HG03432 (cell line): ENCODE measurements around the gene TMEM175.
"Not testable (repeated sequence)": the region's sequence is repeated elsewhere in the genome, so short reads cannot be mapped to it uniquely, and the experiment has no call there.

ENCODE experiments used
- ATAC-seq: cut with Tn5 transposase; IDR thresholded peaks from one replicate; pipeline ENCODE4 v1.9.1; 2021; ENCODE audit warnings: mild to moderate bottlenecking, moderate library complexity; ENCODE audit not compliant: unreplicated experiment

The TMEM175 gene

GRCh38 chr4:988726-989721 is 56.8 kb downstream of the TMEM175 start:
- no peak for ATAC-seq

GRCh38 chr4:989722-990471 is 57.6 kb downstream of the TMEM175 start:
- no peak for ATAC-seq

GRCh38 chr4:990746-991367 is 58.6 kb downstream of the TMEM175 start:
- no peak for ATAC-seq

DNA sequence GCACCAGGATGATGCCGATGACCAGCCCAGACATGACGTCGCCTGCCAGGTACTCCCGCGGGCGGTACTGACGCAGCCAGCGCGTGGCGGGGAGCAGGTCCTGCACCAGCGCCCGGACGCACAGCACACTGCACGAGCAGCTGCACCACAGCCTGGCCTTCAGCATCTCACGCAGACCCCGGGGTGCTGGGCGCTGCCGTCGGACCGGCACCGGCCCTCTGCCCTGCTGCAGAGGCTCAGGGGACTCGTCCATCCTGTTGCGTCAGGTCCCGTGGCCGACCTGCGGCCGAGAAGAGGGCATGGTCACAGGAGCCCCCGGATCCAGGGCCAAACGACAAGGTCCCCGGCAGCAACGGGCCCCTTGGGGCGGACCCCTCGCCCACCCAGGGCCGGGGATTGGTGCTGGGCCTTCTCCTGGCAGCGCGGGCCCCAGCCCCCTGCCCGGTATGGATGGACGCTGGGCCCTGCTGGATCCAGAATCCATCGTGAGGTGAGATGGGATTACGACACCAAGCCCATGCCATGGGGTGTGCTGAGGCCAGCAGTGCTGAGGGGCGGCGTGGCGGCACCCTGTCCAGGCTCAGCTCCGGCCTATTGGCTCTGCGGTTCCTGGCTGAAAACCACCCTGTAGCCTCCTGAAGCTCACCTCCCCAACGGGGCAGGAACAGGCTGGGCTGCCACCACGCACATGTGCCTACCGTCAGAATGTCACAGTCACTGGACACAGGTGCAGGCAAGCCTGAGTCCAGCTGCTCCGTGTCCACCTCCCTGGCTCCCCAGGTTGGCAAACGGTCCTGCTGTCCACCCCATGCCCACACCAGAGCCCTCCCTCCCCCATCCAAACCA is 59.4 kb downstream of the TMEM175 start:
- ATAC-seq: no peak

DNA sequence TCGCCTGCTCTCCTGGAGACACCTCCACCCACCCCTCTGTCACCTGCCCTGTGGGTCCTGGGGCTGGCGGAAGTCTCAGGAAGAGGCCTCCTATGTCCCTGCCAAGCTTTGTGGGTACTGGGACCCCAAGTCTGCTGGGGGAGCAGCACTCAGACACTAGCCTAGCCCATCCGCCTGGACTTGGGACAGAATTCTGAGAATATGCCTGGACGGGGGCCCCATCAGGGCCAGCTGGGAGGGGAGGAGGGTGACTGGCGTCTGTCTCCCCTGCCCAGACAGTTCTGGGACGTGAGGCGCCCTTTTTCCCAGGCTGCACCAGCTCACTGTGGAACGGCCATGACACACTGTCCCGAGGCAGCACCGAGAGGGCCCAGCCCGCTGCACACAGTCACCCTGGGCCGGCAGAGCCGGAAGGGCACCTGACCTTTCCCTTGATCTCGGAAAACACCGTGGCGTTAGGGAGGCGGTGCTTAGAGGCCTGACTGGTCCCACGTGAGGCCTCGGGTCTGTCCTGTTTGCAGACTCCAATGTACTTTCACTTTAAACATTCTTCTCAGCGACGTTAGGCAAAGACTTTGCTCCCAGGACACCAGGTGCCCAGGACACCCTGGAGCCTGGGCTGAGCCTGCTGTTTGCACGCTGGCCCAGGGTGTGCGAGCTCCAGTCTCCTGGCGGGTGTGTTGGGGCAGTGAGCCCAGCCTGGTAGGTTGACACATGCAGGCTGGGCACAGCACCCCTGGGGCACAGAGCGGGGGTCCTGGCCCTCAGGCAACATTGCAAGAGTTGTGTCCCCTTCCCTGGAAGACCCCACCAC is 60.2 kb downstream of the TMEM175 start:
- ATAC-seq: no peak

- no peak for ATAC-seq
Observed at GRCh38 chr4:993111-994029, 61.1 kb downstream of the TMEM175 start, which contains the start of gene SLC26A1. SLC26A1 (minus strand) TSS chr4:993404; CDS start chr4:991703, 1,701 bp downstream.

DNA sequence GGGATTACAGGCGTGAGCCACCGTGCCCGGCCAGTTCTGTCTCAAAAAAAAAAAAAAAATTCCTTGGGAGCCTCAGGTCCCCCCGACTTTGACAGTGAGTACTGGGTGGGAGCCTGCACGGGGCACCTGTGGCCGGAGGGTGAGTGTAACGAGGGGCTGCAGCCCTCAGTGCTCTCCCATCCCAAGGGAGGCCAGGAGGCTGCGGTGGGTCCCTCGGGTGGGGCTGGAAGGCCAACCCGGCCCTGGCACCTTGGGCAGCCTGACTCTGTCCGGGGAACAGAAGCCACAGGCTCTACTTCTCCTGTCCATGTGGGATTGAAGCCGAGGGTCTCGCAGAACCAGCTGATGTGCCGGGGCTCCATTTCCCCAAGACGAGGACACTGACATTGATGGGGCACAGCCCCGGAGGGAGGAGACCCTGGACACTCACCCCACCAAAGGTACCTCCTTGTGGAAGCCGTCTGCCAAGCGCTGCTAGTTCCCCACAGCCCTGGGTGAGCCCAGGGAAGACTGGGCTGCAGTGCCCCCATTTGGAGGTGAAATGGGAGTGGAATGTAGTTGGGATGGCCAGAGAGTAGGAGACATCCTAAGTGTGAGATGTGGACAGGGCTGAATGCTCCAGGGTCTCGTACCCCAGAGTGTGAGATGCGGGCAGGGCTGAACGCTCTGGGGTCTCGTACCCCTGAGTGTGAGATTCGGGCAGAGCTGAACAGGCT is 63.2 kb downstream of the TMEM175 start:
- ATAC-seq: no peak

DNA sequence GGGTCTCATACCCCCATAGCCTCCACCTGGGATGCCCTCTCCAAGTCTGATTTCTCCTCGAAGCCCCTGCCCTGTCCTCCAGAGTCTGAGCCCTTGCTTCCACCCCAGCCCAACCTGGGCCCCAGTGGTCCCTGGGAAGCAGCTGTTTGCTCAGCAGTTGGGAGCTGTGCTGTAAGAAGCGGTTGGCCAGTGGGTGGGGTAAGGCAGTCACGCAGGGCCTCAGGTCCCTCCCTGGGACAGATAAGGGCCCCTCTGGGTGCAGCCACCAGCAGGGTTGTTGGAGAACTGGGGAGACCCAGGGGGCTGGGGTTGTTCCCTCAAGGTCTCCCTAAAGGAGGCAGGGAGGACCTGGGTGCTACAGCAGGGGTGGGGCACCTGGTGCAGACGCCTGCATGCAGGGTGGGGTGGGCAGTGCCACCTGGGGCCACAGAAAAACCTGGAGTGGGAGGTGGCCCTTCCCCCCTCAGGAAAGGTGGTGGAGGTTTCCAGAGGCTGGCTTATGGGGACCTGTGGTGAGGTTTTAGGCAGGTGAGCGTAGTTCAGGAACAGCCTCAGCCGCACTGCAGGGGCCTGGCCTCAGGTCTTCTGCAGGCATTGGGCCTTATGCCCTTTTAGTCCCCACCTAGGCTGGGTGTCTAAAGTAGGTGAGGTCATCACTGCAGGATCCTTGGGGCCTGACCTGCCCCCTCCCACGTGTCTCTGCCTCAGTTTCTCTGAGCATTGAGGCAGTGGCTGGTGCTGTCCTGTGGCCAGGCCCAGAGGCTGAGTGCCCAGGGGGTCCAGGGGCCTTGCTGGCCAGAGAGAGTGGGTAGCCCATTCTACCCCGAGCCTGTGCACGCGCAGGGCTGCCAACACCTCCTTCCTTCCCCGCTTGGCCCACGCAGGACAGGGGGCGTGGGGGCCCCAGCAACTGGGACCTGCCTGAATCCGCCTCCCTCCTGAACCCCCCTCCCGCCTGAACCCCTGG is 64.1 kb downstream of the TMEM175 start:
- ATAC-seq: no peak

DNA sequence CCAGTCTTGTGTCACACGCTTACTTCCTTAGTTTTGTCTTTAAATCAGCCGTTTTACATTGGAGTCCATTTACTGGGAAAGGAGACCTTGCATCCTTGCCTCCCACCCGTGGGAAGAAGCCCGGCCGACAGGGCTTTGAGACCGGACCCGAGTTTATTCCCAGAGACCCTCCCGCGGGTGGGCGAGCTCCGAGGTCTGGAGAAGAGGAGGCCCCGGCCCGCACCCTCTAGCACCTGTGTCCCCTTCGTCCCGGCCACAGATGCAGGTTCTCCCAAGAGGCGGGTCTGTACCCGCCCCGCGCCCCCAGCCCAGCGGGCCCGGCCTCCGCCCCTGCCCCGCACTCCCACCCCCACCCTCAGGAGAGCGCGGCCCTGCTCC is 64.7 kb downstream of the TMEM175 start:
- no peak for ATAC-seq

- ATAC-seq: no peak
Observed at GRCh38 chr4:997375-998071, 65.3 kb downstream of the TMEM175 start.

- no peak for ATAC-seq
Observed at GRCh38 chr4:998096-998691, 65.9 kb downstream of the TMEM175 start.

DNA sequence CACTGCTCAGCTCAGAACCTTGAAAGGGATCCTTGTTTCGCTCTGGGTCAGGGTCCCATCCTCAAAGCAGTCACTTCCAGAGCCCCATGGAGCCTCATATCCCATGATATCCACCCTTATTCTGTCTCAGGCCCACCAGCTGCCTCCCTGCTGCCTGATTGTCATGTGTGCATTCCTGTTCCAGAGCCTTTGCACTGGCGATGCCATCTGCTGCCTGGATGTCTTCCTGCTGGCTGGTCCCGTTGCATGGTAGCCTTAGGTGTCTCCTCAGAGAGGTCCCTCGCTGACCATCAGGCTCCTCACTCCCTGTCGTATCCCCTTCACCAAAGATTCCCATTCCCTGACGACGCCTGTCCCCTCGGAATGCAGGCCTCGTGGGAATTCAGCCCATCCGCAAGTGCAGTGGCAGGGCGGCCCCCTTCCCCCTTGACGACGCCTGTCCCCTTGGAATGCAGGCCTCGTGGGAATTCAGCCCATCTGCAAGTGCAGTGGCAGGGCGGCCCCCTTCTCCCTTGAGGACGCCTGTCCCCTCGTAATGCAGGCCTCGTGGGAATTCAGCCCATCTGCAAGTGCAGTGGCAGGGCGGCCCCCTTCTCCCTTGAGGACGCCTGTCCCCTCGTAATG is 67.1 kb downstream of the TMEM175 start:
- ATAC-seq: not testable (repeated sequence)

DNA sequence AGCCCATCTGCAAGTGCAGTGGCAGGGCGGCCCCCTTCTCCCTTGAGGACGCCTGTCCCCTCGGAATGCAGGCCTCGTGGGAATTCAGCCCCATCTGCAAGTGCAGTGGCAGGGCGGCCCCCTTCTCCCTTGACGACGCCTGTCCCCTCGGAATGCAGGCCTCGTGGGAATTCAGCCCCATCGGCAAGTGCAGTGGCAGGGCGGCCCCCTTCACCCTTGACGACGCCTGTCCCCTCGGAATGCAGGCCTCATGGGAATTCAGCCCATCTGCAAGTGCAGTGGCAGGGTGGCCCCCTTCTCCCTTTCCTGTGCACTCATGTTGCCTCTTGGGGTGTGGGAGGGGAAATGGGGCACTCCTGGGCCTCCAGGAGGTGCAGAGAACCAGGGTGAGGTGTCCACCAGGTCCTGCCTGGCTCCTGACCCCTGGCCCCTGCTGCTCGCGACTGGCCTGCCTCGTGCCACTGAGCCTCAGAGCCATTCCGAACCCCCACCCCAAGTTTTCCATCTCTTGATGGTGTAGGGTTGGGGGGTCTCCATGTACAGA is 67.7 kb downstream of the TMEM175 start:
- ATAC-seq: no peak

DNA sequence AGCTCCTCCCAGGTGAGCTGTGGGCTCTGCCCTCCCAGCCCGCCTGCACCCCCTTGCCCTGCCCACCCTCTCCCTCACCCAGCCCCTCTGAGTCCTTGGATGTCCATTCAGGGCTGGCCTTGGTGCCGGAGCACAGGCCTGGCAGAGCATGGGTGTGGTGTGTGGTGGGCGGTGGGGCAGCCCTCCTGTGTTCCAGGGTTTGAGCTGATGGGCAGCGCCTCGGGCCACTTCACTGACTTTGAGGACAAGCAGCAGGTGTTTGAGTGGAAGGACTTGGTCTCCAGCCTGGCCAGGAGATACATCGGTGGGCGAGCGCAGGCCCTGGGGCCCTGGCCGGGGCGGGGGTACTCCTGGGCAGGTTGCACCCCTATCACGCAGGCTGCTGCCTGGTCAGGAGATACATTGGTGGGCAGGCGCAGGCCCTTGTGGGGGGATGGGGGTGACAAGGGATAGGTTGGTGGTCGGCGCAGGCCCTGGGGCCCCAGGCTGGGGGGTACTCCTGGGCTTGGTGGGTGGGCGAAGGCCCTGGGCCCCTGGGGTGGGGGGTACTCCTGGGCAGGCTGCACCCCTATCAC is 68.5 kb downstream of the TMEM175 start:
- ATAC-seq: no peak
